Breast epithelium (tissue), 3 donors: ENCODE data around the gene POP7.

ENCODE experiments used
- CTCF ChIP-seq, 3 donors: fragments of 450-650 bp; IDR thresholded peaks; one replicate each; pipeline ENCODE4 v1.5.1; 2016 to 2017; ENCODE audit warnings: antibody characterized with exemption in 3 of 3, mild to moderate bottlenecking in 3 of 3, moderate library complexity in 3 of 3
- POLR2A ChIP-seq: fragments of 450-650 bp; IDR thresholded peaks from one replicate; pipeline ENCODE4 v1.6.1; 2016; ENCODE audit warnings: antibody characterized with exemption, mild to moderate bottlenecking, moderate library complexity

DNA sequence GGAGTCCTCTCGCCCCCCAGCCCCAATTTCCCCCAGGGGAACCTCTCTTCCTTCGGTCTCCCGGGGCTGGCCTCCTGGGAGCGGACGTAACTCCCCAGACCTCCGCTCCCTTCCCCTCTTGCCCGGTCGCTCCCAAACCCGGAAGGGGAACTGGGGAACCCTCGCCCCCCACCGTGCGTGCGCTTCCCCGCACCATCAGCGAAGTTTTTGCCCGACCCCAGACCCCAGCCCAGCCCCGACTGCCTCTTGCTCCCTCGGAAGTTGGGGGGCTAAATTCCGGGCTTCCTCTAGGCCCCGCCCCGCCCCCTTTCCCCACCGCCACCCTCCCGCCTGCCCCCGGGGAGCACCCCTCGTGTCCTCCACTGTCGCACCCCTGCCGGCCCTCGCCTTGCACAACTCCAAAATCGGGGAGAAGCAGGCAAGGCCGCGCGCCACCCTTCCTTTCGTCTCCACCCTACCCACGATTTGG lies 31.9 kb upstream of the POP7 start:
- TF ChIP-seq CTCF (IDR thresholded peaks at IDR 0.05) (no peak), POLR2A (no peak)
